H1 (cell line): ENCODE measurements around the gene DTNB.

ENCODE experiments used
- CEBPB ChIP-seq: IDR thresholded peaks from 2 replicates; pipeline ENCODE4 v1.6.1; 2012; ENCODE audit warnings: low read depth, low read length
- JUND ChIP-seq: IDR thresholded peaks from 2 replicates; pipeline ENCODE4 v1.6.1; 2011; ENCODE audit warnings: mild to moderate bottlenecking, improper control_type of control experiment, low read length
- KDM1A ChIP-seq: fragments of 200-600, 300-600 bp; sonication (generic); IDR thresholded peaks from 2 replicates; pipeline ENCODE4 v1.7.1; 2016; ENCODE audit warnings: mild to moderate bottlenecking, low read length, borderline replicate concordance
- RFX5 ChIP-seq: IDR thresholded peaks from 2 replicates; pipeline ENCODE4 v1.6.1; 2011; ENCODE audit warnings: low read depth, low read length, improper control_type of control experiment, borderline replicate concordance
- TF ChIP-seq, protein P1 (sequence below), 3 experiments: IDR thresholded peaks; 1 replicate in 2 of 3; 2 replicates in 1 of 3; pipeline versions ENCODE4 v1.5.1 to v1.6.1; 2011; ENCODE audit warnings: low read length in 3 of 3, mild to moderate bottlenecking in 3 of 3, inconsistent platforms in 2 of 3, low read depth in 1 of 3, moderate library complexity in 1 of 3; ENCODE audit not compliant: insufficient read depth in 1 of 3; ENCODE audit errors: control extremely low read depth in 1 of 3

GRCh38 chr2:25339211-25339674 is 334.1 kb downstream of the DTNB start:
- TF ChIP-seq, protein P1, sequence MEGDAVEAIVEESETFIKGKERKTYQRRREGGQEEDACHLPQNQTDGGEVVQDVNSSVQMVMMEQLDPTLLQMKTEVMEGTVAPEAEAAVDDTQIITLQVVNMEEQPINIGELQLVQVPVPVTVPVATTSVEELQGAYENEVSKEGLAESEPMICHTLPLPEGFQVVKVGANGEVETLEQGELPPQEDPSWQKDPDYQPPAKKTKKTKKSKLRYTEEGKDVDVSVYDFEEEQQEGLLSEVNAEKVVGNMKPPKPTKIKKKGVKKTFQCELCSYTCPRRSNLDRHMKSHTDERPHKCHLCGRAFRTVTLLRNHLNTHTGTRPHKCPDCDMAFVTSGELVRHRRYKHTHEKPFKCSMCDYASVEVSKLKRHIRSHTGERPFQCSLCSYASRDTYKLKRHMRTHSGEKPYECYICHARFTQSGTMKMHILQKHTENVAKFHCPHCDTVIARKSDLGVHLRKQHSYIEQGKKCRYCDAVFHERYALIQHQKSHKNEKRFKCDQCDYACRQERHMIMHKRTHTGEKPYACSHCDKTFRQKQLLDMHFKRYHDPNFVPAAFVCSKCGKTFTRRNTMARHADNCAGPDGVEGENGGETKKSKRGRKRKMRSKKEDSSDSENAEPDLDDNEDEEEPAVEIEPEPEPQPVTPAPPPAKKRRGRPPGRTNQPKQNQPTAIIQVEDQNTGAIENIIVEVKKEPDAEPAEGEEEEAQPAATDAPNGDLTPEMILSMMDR (IDR thresholded peaks at IDR 0.05; ENCODE audit: control extremely low read depth in 1 of 3, insufficient read depth in 1 of 3, low read depth in 1 of 3, low read length in 3 of 3): no peak
- TF ChIP-seq RFX5: no peak
- TF ChIP-seq KDM1A: no peak
- no peak for TF ChIP-seq JUND
- TF ChIP-seq CEBPB: no peak
